HFF-Myc (cell line): ENCODE results near the gene TTC16.

Experiments used
- DNase-seq: peaks from one replicate; pipeline ENCODE4 v3.0.0-alpha.2; 2011; ENCODE audit warnings: low read depth; ENCODE audit errors: extremely low read depth
- H3K4me3 ChIP-seq: replicated peaks from 2 replicates; pipeline ENCODE4 v1.5.1; 2011; ENCODE audit warnings: low read depth, mild to moderate bottlenecking, control low read depth, low read length
- TF ChIP-seq, protein P1 (sequence below): IDR thresholded peaks from 2 replicates; pipeline ENCODE4 v1.5.1; 2012; ENCODE audit warnings: mild to moderate bottlenecking, low read depth, low read length, control low read depth; ENCODE audit errors: missing control alignments

TTC16 gene

DNA sequence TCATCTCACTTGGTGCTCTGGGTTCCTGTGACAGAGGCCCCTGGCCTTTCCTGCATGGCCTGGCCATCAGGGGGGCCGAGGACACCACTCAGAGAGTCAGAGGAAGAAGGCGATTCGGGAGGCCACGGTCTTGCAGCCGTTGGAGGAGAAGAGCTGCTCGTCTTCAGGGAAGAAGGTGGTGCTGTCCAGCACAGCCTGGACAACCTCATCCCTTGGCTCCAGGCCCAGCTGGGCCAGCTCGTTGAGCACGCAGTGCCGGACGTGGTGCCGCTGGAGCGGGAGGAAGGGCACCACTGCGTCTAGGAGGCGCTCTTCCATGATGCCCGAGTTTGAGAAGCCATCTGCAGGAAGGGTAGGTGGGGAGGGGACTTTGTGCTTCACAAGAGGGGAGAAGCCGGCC lies 16.1 kb downstream of the TTC16 start:
- no peak for DNase-seq
- TF ChIP-seq, protein P1, sequence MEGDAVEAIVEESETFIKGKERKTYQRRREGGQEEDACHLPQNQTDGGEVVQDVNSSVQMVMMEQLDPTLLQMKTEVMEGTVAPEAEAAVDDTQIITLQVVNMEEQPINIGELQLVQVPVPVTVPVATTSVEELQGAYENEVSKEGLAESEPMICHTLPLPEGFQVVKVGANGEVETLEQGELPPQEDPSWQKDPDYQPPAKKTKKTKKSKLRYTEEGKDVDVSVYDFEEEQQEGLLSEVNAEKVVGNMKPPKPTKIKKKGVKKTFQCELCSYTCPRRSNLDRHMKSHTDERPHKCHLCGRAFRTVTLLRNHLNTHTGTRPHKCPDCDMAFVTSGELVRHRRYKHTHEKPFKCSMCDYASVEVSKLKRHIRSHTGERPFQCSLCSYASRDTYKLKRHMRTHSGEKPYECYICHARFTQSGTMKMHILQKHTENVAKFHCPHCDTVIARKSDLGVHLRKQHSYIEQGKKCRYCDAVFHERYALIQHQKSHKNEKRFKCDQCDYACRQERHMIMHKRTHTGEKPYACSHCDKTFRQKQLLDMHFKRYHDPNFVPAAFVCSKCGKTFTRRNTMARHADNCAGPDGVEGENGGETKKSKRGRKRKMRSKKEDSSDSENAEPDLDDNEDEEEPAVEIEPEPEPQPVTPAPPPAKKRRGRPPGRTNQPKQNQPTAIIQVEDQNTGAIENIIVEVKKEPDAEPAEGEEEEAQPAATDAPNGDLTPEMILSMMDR: no peak

DNA sequence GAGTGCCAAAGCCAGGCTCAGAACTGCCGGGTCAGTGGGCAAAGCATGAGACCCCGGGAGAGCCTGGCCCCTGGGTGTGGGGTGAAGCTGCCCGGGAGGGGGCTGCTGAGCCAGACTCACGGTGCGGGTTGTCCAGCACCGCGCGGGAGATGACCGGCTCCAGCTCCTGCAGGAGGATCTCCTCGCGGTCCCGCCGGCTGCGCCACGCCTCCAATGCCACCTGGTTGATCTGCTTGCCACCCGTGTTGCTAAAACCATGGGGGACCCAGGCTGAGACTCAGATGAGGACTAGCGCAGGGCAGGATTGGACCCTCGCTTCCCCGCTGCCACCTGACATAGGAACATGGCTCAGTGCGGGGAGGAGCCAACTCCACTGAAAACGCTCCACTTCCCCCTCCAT lies 16.6 kb downstream of the TTC16 start:
- DNase-seq: no peak
- no peak overlapping the region for H3K4me3 ChIP-seq
- TF ChIP-seq, protein P1: no peak

More for the DNA sequence above, 16.1 kb downstream of the TTC16 start:
- H3K4me3 ChIP-seq: no peak overlapping the region

DNA sequence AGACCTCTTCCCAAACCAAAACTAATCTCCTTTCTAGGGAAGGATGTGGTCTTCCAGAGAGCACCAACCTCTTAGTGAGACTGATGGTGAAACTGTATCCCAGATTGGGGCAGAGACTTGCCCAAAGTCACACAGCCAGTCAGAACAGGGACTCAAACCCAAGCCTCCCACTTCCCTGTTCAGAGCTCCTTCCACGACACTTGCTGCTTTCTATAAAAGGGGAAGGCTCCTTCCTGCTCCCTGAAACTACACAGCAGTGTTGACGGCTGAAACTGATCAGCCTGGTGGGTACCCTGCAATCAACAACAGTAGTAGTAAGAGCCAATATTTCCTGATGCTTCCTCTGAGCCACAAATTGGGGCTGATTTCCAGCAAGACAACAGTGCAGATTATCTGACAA lies 17.7 kb downstream of the TTC16 start:
- DNase-seq: no peak
- TF ChIP-seq, protein P1: no peak
- no peak overlapping the region for H3K4me3 ChIP-seq

DNA sequence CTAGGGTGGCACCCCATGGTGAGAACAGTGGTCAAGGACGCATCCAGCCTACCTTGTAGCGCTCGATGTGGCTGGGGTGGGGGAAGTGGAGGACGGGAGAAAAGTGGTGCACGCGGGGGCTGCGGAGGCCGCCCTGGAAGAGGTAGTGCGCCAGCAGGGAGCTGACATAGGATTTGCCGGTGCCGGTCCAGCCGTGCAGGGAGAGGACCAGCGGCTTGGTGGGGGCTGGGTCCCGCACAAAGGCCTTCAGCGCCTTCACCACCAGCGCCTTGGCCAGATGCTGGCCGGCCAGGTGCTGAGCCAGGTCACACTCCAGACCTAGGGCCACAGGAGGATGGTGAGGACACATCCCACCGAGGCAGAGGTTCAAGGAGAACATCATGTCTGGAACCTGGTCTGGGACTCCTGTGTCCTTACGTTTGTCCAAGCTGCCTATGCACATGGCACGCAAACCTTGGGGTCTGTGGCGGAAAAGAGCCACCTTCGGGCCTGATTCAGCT lies 18.4 kb downstream of the TTC16 start:
- TF ChIP-seq, protein P1: no peak
- peak overlapping the region; percentile 57 for H3K4me3 ChIP-seq

DNA sequence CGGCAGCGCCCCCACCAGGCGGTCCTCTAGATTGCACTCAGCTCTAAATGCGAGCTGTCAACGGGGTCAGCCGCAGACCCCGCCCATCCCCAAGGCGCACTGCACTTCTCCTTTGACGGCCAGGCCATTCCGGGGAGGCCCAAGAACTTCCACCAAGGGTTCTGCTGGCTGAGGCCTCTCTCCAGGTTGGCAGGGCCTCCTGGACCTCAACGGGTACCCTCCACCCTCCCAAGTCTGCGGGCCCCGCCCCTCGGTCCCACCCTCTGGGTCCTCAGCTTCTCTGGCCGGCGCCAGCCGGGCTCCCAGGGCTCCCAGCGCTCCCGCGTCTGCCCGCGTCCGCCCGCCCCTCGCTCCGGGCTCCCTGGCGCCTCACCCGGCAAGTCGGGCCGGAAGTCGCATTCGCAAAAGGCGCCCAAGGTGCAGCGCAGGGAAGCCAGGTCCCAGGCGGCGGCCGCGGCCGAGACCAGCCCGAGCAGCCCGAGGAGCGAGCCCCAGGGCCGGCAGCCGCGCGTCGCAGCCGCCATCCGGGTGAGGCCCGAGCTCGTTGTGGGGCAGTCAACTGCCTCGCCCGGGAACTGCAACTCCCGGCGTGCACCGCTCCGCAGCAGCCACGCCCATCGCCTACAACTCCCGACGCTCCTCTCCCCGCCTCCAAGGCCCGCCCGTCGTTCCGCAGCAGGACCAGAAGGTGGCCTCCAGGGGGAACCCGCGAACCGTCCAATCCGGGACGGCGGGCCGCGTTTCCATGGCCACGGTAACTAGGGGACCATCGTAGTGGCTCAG lies 19.1 kb downstream of the TTC16 start, which contains the start of gene TOR2A:
TOR2A (minus strand) TSS at position 548 of the 783 bp plus-strand sequence; CDS start at position 524, 24 bp downstream.
- peak; percentile 85 for DNase-seq
- H3K4me3 ChIP-seq: peak within 1 kb of the TSS; percentile 57
- TF ChIP-seq, protein P1: peak; percentile 92

More for the DNA sequence above, 18.4 kb downstream of the TTC16 start:
- DNase-seq: no peak

DNA sequence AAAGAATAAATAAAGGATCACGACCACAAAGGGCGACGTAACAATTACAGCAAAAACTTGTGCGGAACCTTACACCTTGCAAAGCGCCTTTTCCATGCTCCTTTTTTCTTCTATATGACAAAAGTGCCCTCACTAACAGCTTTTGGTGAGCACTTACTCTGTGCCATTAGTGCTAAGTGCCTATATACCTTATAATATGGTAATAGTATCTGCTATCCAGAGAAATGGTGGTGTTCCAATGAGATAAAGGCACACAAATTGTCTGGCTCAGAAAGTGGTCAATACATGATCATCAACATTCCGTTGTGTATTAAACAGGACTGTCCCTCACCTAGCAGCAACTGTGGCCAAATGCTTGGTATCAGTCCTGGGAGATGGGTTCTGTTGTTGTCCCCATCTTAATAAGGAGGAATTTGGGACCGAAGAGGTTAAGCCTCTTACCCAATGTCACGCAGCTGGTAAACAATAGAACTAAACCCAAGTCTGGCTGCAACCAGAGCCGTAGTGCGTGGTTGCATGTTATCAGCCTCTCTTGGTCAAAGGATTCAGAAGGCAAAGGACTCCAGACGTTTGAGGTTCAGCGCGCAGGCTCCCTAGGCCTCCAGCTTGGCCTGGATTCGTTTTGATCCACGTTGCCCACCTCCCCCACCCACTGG lies 19.8 kb downstream of the TTC16 start:
- no peak overlapping the region for H3K4me3 ChIP-seq
- DNase-seq: no peak
- TF ChIP-seq, protein P1: no peak
